CD8-positive, alpha-beta memory T cell (primary cell): ENCODE results near the gene OSBPL10. TPM values are rescaled to one million over a fixed set of nuclear protein-coding genes. Genes with fewer than 3 reads are reported as not detected.
"Not testable (repeated sequence)": the region's sequence is repeated elsewhere in the genome, so short reads cannot be mapped to it uniquely, and the experiment has no call there.

ENCODE experiments used
- CTCF ChIA-PET: fragments of 350-600 bp; sonication (Branson Sonifier 250); formaldehyde crosslinking; loops from one replicate; lab custom pipeline; 2021; ENCODE audit warnings: antibody characterized with exemption; lab: Charles Lee
- POLR2A ChIA-PET: fragments of 350-600 bp; sonication (Branson Sonifier 250); formaldehyde crosslinking; loops from one replicate; lab custom pipeline; 2021; ENCODE audit warnings: antibody characterized with exemption; lab: Charles Lee
- DNase-seq, 5 donors: peaks; one replicate each; pipeline versions ENCODE4 v3.0.0 to v3.0.0-alpha.2; 2020 to 2022; ENCODE audit warnings: mixed read lengths in 1 of 5
- H3K27ac ChIP-seq: one replicate; pipeline ENCODE4 v1.7.0; 2013; ENCODE audit warnings: low read depth, mild to moderate bottlenecking, low read length, moderate library complexity
- H3K27me3 ChIP-seq: 2 replicates; pipeline ENCODE4 v1.7.0; 2013; ENCODE audit warnings: low read length, mild to moderate bottlenecking; ENCODE audit not compliant: insufficient read depth, poor library complexity, severe bottlenecking
- H3K36me3 ChIP-seq: 2 replicates; pipeline ENCODE4 v1.7.0; 2013; ENCODE audit warnings: mild to moderate bottlenecking, low read length, moderate library complexity; ENCODE audit not compliant: insufficient read depth
- H3K4me1 ChIP-seq: 2 replicates; pipeline ENCODE4 v1.7.0; 2013; ENCODE audit warnings: mild to moderate bottlenecking, low read length, moderate library complexity; ENCODE audit not compliant: insufficient read depth
- H3K4me3 ChIP-seq: 2 replicates; pipeline ENCODE4 v1.7.0; 2013; ENCODE audit warnings: mild to moderate bottlenecking, low read length
- H3K9me3 ChIP-seq: 2 replicates; pipeline ENCODE4 v1.7.0; 2013; ENCODE audit warnings: mild to moderate bottlenecking, low read length
- H3K27ac Mint-ChIP-seq, 8 donors: one replicate each; pipeline ENCODE4 v1.8.0; 2020 to 2021; ENCODE audit warnings: mixed read lengths in 8 of 8, mild to moderate bottlenecking in 6 of 8, inconsistent platforms in 3 of 8, moderate library complexity in 3 of 8
- H3K27me3 Mint-ChIP-seq, 2 donors: one replicate each; pipeline ENCODE4 v1.8.0; 2020 to 2021; ENCODE audit warnings: mixed read lengths in 2 of 2, mild to moderate bottlenecking in 1 of 2, moderate library complexity in 1 of 2
- H3K36me3 Mint-ChIP-seq, 3 donors: one replicate each; pipeline ENCODE4 v1.8.0; 2020 to 2021; ENCODE audit warnings: mixed read lengths in 3 of 3, inconsistent platforms in 1 of 3, mild to moderate bottlenecking in 1 of 3
- H3K4me1 Mint-ChIP-seq, 3 donors: one replicate each; pipeline ENCODE4 v1.8.0; 2020 to 2021; ENCODE audit warnings: mixed read lengths in 3 of 3, inconsistent platforms in 1 of 3, mild to moderate bottlenecking in 1 of 3
- H3K4me3 Mint-ChIP-seq, 7 donors: one replicate each; pipeline ENCODE4 v1.8.0; 2020 to 2021; ENCODE audit warnings: mixed read lengths in 7 of 7, mild to moderate bottlenecking in 6 of 7, moderate library complexity in 4 of 7, inconsistent platforms in 2 of 7
- H3K9me3 Mint-ChIP-seq, 5 donors: one replicate each; pipeline ENCODE4 v1.8.0; 2020 to 2022; ENCODE audit warnings: mixed read lengths in 5 of 5, mild to moderate bottlenecking in 3 of 5, moderate library complexity in 2 of 5, inconsistent platforms in 1 of 5
- polyA plus RNA-seq: library from polyadenylated mRNA; unstranded; fragments of 300-500 nt; fragmentation: Illumina TruSeq; gene quantifications from one replicate; pipeline ENCODE4 v1.2.3, GENCODE V29; 2021
- total RNA-seq, 2 experiments: library from RNA; stranded (reverse); gene quantifications; one replicate each; pipeline ENCODE4 v1.2.3, GENCODE V29; 2021

The OSBPL10 gene
- total and polyA plus RNA-seq, 3 experiments from 2014 or later = 0.12 to 3.0 (median 2.6) TPM

DNA sequence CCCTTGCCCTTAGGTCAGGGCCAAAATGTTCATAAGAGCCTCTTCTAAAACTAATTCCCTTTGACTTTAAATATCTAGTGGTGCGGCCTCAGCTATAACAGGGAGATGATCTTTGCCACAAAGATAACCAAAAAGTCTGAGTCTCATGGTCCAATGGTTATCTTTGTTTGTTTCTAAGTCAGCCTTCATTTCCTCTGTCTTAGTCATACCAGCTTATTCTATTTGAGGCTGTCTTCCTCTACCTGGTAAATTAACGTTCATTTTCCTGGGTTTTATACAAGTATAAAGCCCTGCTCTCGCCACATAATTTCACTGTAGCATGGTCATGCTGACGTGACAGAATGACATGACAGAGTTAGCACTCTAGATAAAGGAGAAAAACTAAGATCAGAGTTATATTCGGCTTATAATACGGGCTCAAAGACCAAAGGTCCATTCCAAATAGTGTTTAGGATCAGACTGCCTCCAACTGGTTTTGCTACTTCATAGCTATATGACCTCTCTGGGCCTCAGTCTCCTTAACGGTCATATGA is 18.9 kb upstream of the OSBPL10 start:
- H3K4me3 ChIP-seq = no peak overlapping the region
- ChIA-PET CTCF (no interaction called here), POLR2A (interaction anchor here (0.6 kb wide), 1 partner anchor 920 kb away, joined by 3 read pairs; no protein-coding TSS in a partner anchor)

DNA sequence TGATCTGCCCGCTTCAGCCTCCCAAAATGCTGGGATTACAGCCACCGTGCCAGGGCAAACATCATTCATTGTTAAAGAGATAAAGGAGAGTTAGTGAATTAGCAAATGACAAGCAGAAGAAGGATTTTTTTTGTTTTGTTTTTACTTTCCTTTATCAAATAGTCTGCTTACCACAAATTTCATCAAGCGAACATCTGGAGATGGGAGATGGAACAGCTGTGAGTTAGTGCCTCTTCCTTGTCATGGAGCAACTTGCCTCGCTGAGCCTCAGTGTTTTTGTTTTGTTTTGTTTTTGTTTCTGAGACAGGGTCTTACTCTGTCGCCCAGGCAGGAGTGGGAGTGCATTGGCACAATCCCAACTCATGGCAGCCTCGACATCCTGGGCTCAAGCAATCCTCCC is 16.4 kb upstream of the OSBPL10 start:
- peaks cover 15 to 20% of the 10 kb centered on the region in 2 donors for H3K27me3 Mint-ChIP-seq
- CTCF ChIA-PET = no interaction called here
- no peaks in the 10 kb centered on the region for H3K27me3 ChIP-seq

More for the DNA sequence above, 18.9 kb upstream of the OSBPL10 start:
- Mint-ChIP-seq H3K36me3 (no peaks in the 10 kb centered on the region), H3K27me3 (peaks cover 9 to 38% of the 10 kb centered on the region in 2 donors), H3K27ac (no peak overlapping the region), H3K4me1 (no peaks in the 10 kb centered on the region), H3K9me3 (peaks cover 0 to under 1% (median 0%) of the 10 kb centered on the region in 5 donors), H3K4me3 (no peak overlapping the region)
- H3K27me3 ChIP-seq = no peaks in the 10 kb centered on the region
- H3K36me3 ChIP-seq = no peaks in the 10 kb centered on the region
- no peaks in the 10 kb centered on the region for H3K9me3 ChIP-seq
- no peak overlapping the region for H3K27ac ChIP-seq
- DNase-seq = no peak
- H3K4me1 ChIP-seq = no peaks in the 10 kb centered on the region

DNA sequence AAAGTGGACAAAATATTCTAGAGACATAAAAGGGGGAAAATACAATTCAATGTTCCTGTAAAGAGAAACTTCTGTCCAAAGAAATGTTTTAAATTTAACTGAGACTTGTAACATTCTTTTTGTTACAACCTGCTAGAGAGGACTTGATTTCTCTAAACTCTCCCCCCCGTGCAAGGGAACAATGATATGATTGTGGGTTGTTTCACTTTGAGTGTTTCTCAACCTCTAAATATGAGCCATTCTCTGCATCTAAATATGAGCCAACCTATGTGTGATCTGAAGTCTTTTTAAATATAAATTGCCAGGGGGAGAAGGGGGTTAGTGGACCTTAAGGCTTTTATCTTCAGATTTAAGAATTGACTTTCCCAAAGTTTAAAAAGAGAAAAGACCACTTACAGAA is 15.1 kb upstream of the OSBPL10 start:
- POLR2A ChIA-PET = no interaction called here
- no peak for DNase-seq
- Mint-ChIP-seq H3K36me3 (no peaks in the 10 kb centered on the region), H3K27me3 (peaks cover 16 to 23% of the 10 kb centered on the region in 2 donors), H3K27ac (no peak overlapping the region), H3K4me1 (no peaks in the 10 kb centered on the region), H3K9me3 (peaks cover 0 to 13% (median 7%) of the 10 kb centered on the region in 5 donors), H3K4me3 (no peak overlapping the region)
- CTCF ChIA-PET = no interaction called here
- H3K4me1 ChIP-seq = no peaks in the 10 kb centered on the region
- H3K27me3 ChIP-seq = no peaks in the 10 kb centered on the region
- no peaks in the 10 kb centered on the region for H3K9me3 ChIP-seq
- H3K4me3 ChIP-seq = no peak overlapping the region
- no peaks in the 10 kb centered on the region for H3K36me3 ChIP-seq
- H3K27ac ChIP-seq = no peak overlapping the region

More for the DNA sequence above, 16.4 kb upstream of the OSBPL10 start:
- no peak overlapping the region for H3K27ac ChIP-seq
- Mint-ChIP-seq H3K9me3 (peaks cover 0 to 10% (median 6%) of the 10 kb centered on the region in 5 donors), H3K4me3 (no peak overlapping the region), H3K4me1 (no peaks in the 10 kb centered on the region), H3K27ac (no peak overlapping the region), H3K36me3 (no peaks in the 10 kb centered on the region)
- H3K4me1 ChIP-seq = no peaks in the 10 kb centered on the region
- no peaks in the 10 kb centered on the region for H3K36me3 ChIP-seq
- POLR2A ChIA-PET = no interaction called here
- H3K4me3 ChIP-seq = no peak overlapping the region
- H3K9me3 ChIP-seq = no peaks in the 10 kb centered on the region
- DNase-seq = no peak

DNA sequence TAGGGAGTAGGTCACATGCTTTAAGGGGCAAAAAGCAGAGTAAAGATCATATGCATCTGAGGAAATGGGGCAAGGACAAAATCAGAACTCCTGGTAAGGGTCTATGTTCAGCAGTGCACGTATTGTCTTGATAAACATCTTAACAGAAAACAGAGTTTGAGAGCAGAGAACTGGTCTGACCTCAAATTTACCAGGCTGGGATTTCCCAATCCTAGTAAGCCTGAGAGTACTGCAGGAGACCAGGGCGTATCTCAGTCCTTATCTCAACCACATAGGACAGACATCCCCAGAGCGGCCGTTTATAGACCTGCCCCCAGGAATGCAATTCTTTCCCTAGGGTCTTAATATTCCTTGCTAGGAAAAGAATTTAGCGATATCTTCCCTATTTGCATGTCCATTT is 14.0 kb upstream of the OSBPL10 start:
- H3K4me1 Mint-ChIP-seq, H3K9me3 ChIP-seq, H3K4me3 ChIP-seq, H3K27ac ChIP-seq, CTCF ChIA-PET, H3K4me3 Mint-ChIP-seq, DNase-seq, H3K27ac Mint-ChIP-seq, H3K4me1 ChIP-seq, H3K27me3 ChIP-seq, H3K36me3 ChIP-seq, H3K36me3 Mint-ChIP-seq, POLR2A ChIA-PET: not testable (repeated sequence)
- Mint-ChIP-seq H3K9me3 (peaks cover 0 to 15% (median 10%) of the 10 kb centered on the region in 5 donors), H3K27me3 (peaks cover 10 to 16% of the 10 kb centered on the region in 2 donors)

DNA sequence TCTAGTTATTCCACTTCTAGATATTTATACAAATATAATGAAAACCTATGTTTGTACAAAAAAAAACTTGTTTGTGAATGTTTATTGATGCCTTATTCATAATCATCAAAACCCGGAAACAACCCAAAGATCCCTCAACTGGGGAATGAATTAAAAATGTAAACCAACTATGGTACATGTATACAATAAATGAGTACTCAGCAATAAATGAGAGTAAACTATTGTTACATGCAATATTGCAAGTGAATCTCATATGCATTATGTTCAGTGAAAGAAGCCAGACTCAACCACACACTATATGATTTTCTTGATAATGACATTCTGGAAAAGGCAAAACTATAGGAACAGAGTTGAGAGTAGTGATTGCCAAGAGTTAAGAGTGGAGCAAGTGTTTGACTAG is 12.8 kb upstream of the OSBPL10 start:
- Mint-ChIP-seq H3K27ac (no peak overlapping the region), H3K4me3 (no peak overlapping the region), H3K27me3 (peaks cover 8 to 11% of the 10 kb centered on the region in 2 donors), H3K36me3 (no peaks in the 10 kb centered on the region), H3K9me3 (peaks cover 0 to 15% (median 10%) of the 10 kb centered on the region in 5 donors), H3K4me1 (no peaks in the 10 kb centered on the region)
- no peak overlapping the region for H3K27ac ChIP-seq
- no peak overlapping the region for H3K4me3 ChIP-seq
- H3K9me3 ChIP-seq = no peaks in the 10 kb centered on the region
- ChIA-PET POLR2A (no interaction called here), CTCF (no interaction called here)
- no peaks in the 10 kb centered on the region for H3K4me1 ChIP-seq
- DNase-seq = no peak
- no peaks in the 10 kb centered on the region for H3K36me3 ChIP-seq
- no peaks in the 10 kb centered on the region for H3K27me3 ChIP-seq

DNA sequence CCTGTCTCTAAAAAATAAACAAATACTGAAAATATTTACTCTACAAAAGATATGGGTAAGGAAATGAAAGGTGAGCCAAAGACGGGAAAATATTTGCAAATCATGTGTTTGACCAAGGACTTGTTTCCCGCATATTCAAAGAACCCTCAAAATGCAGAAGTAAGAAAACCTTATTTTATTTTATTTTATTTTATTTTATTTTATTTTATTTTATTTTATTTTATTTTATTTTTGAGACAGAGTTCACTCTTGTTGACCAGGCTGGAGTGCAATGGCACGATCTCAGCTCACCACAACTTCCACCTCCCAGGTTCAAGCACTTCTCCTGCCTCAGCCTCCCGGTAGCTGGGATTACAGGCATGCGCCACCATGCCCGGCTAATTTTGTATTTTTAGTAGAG is 11.9 kb upstream of the OSBPL10 start:
- H3K36me3 ChIP-seq, CTCF ChIA-PET, H3K4me3 Mint-ChIP-seq, H3K27ac ChIP-seq, H3K4me3 ChIP-seq, H3K27me3 ChIP-seq, DNase-seq, H3K27ac Mint-ChIP-seq, H3K4me1 ChIP-seq, H3K9me3 ChIP-seq, H3K36me3 Mint-ChIP-seq, POLR2A ChIA-PET, H3K4me1 Mint-ChIP-seq, H3K27me3 Mint-ChIP-seq: not testable (repeated sequence)
- peaks cover 0 to 15% (median 10%) of the 10 kb centered on the region in 5 donors for H3K9me3 Mint-ChIP-seq

DNA sequence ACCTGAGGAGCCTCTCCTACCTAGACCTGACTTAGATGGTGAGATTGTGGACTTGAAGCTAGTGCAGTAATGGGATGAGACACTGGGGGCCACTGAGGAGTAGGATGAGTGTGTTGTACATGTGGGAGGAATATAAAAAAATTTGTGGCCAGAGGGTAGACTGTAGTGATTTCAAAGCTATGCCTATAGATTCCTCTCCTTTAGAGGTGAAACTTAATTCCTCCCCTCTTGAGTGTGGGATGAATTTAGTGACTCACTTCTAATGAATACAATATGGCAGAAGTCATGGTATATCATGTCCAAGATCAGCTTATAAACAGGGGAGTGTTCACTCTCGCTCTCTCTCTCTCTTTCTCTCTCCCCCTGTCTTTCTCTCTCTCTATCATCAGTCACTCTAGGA is 7.2 kb upstream of the OSBPL10 start:
- H3K4me1 Mint-ChIP-seq = no peaks in the 10 kb centered on the region
- Histone ChIP-seq H3K27ac (no peak overlapping the region), H3K9me3 (no peaks in the 10 kb centered on the region), H3K36me3 (no peaks in the 10 kb centered on the region), H3K27me3 (no peaks in the 10 kb centered on the region), H3K4me3 (no peak overlapping the region), H3K4me1 (no peaks in the 10 kb centered on the region)
- H3K27ac Mint-ChIP-seq = no peak overlapping the region
- peaks cover 0 to 14% (median 4%) of the 10 kb centered on the region in 5 donors for H3K9me3 Mint-ChIP-seq
- CTCF ChIA-PET = no interaction called here
- no peak for DNase-seq
- H3K36me3 Mint-ChIP-seq = no peaks in the 10 kb centered on the region
- POLR2A ChIA-PET = no interaction called here
- H3K27me3 Mint-ChIP-seq = peaks cover 15 to 24% of the 10 kb centered on the region in 2 donors
- H3K4me3 Mint-ChIP-seq = no peak overlapping the region

DNA sequence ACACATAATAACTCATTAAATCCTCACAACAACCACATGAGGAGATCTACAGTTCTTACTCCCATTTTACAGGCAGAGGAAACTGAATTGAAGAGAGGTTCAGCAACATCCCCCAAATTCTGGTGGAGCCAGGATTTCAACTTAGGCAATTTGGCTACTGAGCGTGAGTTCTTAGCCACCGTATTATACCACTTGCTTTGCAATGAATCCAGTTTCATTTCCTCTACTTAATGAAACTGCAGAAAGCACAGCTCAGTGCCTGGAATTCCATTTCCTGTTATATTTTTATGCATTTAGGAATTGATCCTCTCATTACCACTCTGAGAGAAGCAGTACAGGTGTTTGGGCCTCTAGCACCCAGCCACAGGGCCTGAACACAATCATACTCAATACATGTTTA is 4.8 kb upstream of the OSBPL10 start:
- Histone ChIP-seq H3K36me3 (no peaks in the 10 kb centered on the region), H3K27ac (no peak overlapping the region), H3K9me3 (no peaks in the 10 kb centered on the region), H3K4me3 (no peak overlapping the region), H3K27me3 (no peaks in the 10 kb centered on the region), H3K4me1 (no peaks in the 10 kb centered on the region)
- POLR2A ChIA-PET = no interaction called here
- Mint-ChIP-seq H3K4me3 (no peak overlapping the region), H3K4me1 (peaks cover 0 to 5% (median 0%) of the 10 kb centered on the region in 3 donors), H3K36me3 (no peaks in the 10 kb centered on the region), H3K9me3 (peaks cover 0 to 8% (median 0%) of the 10 kb centered on the region in 5 donors), H3K27ac (no peak overlapping the region), H3K27me3 (peaks cover 25 to 40% of the 10 kb centered on the region in 2 donors)
- no peak for DNase-seq
- CTCF ChIA-PET = no interaction called here
